K562 (cell line): ENCODE measurements around the gene PLEKHH3. TPM values are rescaled to one million over a fixed set of nuclear protein-coding genes. Genes with fewer than 3 reads are reported as not detected.

Source experiments
- ATAC-seq: fragments of 200-7000 bp; cut with Tn5 transposase; 3 replicates; pipeline ENCODE4 v1.9.1; 2020; ENCODE audit warnings: moderate library complexity
- BruUV-seq: library from RNA; stranded (reverse); fragments of 400-500 nt; replicated peaks from 2 replicates; lab custom pipeline; 2021; lab: Mats Ljungman, UMichigan
- CTCF ChIA-PET: fragments of 300-600 bp; formaldehyde crosslinking; extraction: SDS; loops from one replicate; lab custom pipeline; 2021; ENCODE audit warnings: low intra/inter-chr PET ratio; lab: Yijun Ruan, JAX
- POLR2A ChIA-PET: fragments of 300-600, 350-650 bp; sonication (Branson Sonifier 250); formaldehyde crosslinking; extraction: SDS; loops from one replicate; lab custom pipeline; 2021; ENCODE audit warnings: antibody characterized with exemption, inconsistent platforms; lab: Yijun Ruan, JAX
- DNase-seq, 4 experiments: peaks; one replicate each; pipeline versions ENCODE4 v3.0.0 to v3.0.0-alpha.2; 2011 to 2018; ENCODE audit warnings: low spot score in 3 of 4, mixed read lengths in 3 of 4; ENCODE audit errors: extremely low read depth in 1 of 4
- FAIRE-seq: peaks from 2 replicates; lab custom pipeline; 2011; peaks lifted over from hg19 to GRCh38; lab: Jason Lieb, UNC
- H2AFZ ChIP-seq: 2 replicates; pipeline ENCODE4 v1.6.0; 2011; ENCODE audit warnings: low read depth, low read length, control low read depth, inconsistent platforms
- H3K27ac ChIP-seq: fragments of 200-600 bp; 3 replicates; pipeline ENCODE4 v1.8.0; 2011; ENCODE audit warnings: low read depth, mild to moderate bottlenecking, control low read depth, inconsistent platforms, low read length, moderate library complexity, mixed read lengths; ENCODE audit errors: extremely low read depth
- H3K27me3 ChIP-seq, 2 experiments: fragments of 300-600 bp in 1 of 2; 2 replicates in 1 of 2; 3 replicates in 1 of 2; pipeline versions ENCODE4 v1.6.0 to v1.8.0; 2011; ENCODE audit warnings: inconsistent platforms in 2 of 2, low read length in 2 of 2, mild to moderate bottlenecking in 1 of 2, mixed read lengths in 1 of 2, moderate library complexity in 1 of 2; ENCODE audit not compliant: control insufficient read depth in 2 of 2, insufficient read depth in 2 of 2
- H3K36me3 ChIP-seq: fragments of 300-600 bp; 3 replicates; pipeline ENCODE4 v1.8.0; 2011; ENCODE audit warnings: mild to moderate bottlenecking, low read length, inconsistent platforms; ENCODE audit not compliant: control insufficient read depth, insufficient read depth
- H3K4me1 ChIP-seq, 2 experiments: fragments of 200-600 bp in 1 of 2; replicated peaks in 1 of 2; 2 replicates in 1 of 2; 3 replicates in 1 of 2; pipeline versions ENCODE4 v1.5.1 to v1.8.0; 2011; ENCODE audit warnings: inconsistent platforms in 2 of 2, low read length in 2 of 2, mild to moderate bottlenecking in 1 of 2, mixed read lengths in 1 of 2, moderate library complexity in 1 of 2; ENCODE audit not compliant: control insufficient read depth in 2 of 2, insufficient read depth in 2 of 2
- H3K4me2 ChIP-seq: 2 replicates; pipeline ENCODE4 v1.6.1; 2011; ENCODE audit warnings: low read length, control low read depth, inconsistent platforms, mixed read lengths; ENCODE audit not compliant: insufficient read depth
- H3K4me3 ChIP-seq: fragments of 200-600 bp; sonication (generic), shearing (Covaris generic); 2 replicates; pipeline ENCODE4 v1.5.1; 2016; ENCODE audit warnings: control low read depth, inconsistent platforms
- H3K79me2 ChIP-seq: fragments of 200-600 bp; 3 replicates; pipeline ENCODE4 v1.8.0; 2011; ENCODE audit warnings: low read length, inconsistent platforms; ENCODE audit not compliant: control insufficient read depth, insufficient read depth
- H3K9ac ChIP-seq, 2 experiments: 2 replicates each; pipeline versions ENCODE4 v1.6.0 to v1.6.1; 2011; ENCODE audit warnings: low read depth in 2 of 2, low read length in 2 of 2, control low read depth in 1 of 2, inconsistent platforms in 1 of 2, mild to moderate bottlenecking in 1 of 2, mixed read lengths in 1 of 2; ENCODE audit not compliant: insufficient read depth in 1 of 2
- H3K9me1 ChIP-seq: one replicate; pipeline ENCODE4 v1.6.0; 2011; ENCODE audit warnings: inconsistent platforms, mild to moderate bottlenecking, low read length, moderate library complexity; ENCODE audit not compliant: control insufficient read depth, insufficient read depth
- H3K9me3 ChIP-seq: replicated peaks from 2 replicates; pipeline ENCODE4 v1.5.1; 2011; ENCODE audit warnings: low read depth, low read length, inconsistent platforms; ENCODE audit not compliant: control insufficient read depth, insufficient read depth
- H4K20me1 ChIP-seq: replicated peaks from 2 replicates; pipeline ENCODE4 v1.6.1; 2011; ENCODE audit warnings: low read length, inconsistent platforms, mixed read lengths; ENCODE audit not compliant: control insufficient read depth, insufficient read depth
- BMI1 ChIP-seq: fragments of 150-350 bp; IDR thresholded peaks from 2 replicates; pipeline ENCODE4 v1.6.1; 2014; ENCODE audit warnings: low read length
- BRF1 ChIP-seq: IDR thresholded peaks from 3 replicates; pipeline ENCODE4 v1.6.1; 2011; ENCODE audit warnings: borderline replicate concordance, mild to moderate bottlenecking; ENCODE audit not compliant: insufficient read length; ENCODE audit errors: extremely low read depth
- DEAF1 ChIP-seq: fragments of 450-650 bp; formaldehyde crosslinking; IDR thresholded peaks from 2 replicates; pipeline ENCODE4 v1.4.0; 2020; ENCODE audit warnings: mild to moderate bottlenecking, moderate library complexity
- HDGF ChIP-seq: fragments of 450-650 bp; IDR thresholded peaks from 2 replicates; pipeline ENCODE4 v1.6.1; 2016
- HNRNPUL1 ChIP-seq: fragments of 200-400 bp; formaldehyde crosslinking; IDR thresholded peaks from 2 replicates; pipeline ENCODE4 v1.6.1; 2017; ENCODE audit warnings: low read length
- KLF1 ChIP-seq: fragments of 450-650 bp; IDR thresholded peaks from 2 replicates; pipeline ENCODE4 v1.6.1; 2016; ENCODE audit warnings: missing genetic modification characterization, missing compliant biosample characterization
- MCM5 ChIP-seq: fragments of 450-650 bp; IDR thresholded peaks from 2 replicates; pipeline ENCODE4 v1.6.1; 2016; ENCODE audit warnings: low read depth
- MITF ChIP-seq: IDR thresholded peaks from 2 replicates; pipeline ENCODE4 v1.6.1; 2014; ENCODE audit warnings: antibody characterized with exemption
- NR1H2 ChIP-seq: sonication (generic); formaldehyde crosslinking; IDR thresholded peaks from 2 replicates; pipeline ENCODE4 v1.4.0; 2020; ENCODE audit warnings: mild to moderate bottlenecking, missing genetic modification reagents
- PURB ChIP-seq: sonication (generic); formaldehyde crosslinking; IDR thresholded peaks from 2 replicates; pipeline ENCODE4 v1.9.0; 2021; ENCODE audit warnings: low read depth, mild to moderate bottlenecking, missing genetic modification reagents
- SIN3B ChIP-seq: fragments of 450-650 bp; IDR thresholded peaks from 2 replicates; pipeline ENCODE4 v1.6.1; 2017; ENCODE audit warnings: low read depth, mild to moderate bottlenecking, moderate library complexity
- TAL1 ChIP-seq: fragments of 450-650 bp; IDR thresholded peaks from 2 replicates; pipeline ENCODE4 v1.6.1; 2016; ENCODE audit warnings: mild to moderate bottlenecking
- ZNF217 ChIP-seq: sonication (generic); formaldehyde crosslinking; IDR thresholded peaks from 2 replicates; pipeline ENCODE4 v1.8.0; 2022; ENCODE audit warnings: mild to moderate bottlenecking, missing genetic modification reagents
- ZNF253 ChIP-seq: fragments of 250-450 bp; sonication (Bioruptor Pico); conservative IDR thresholded peaks from 2 replicates; pipeline ENCODE4 v1.6.1; 2021; ENCODE audit warnings: mild to moderate bottlenecking
- ZNF274 ChIP-seq: IDR thresholded peaks from 2 replicates; pipeline ENCODE4 v1.6.1; 2011; ENCODE audit warnings: low read depth, mild to moderate bottlenecking, low read length, moderate library complexity, borderline replicate concordance
- ZNF277 ChIP-seq: fragments of 250-450 bp; sonication (Bioruptor Pico); IDR thresholded peaks from 2 replicates; pipeline ENCODE4 v1.8.0; 2022; ENCODE audit warnings: inconsistent platforms, mild to moderate bottlenecking, moderate library complexity, borderline replicate concordance
- ZNF282 ChIP-seq: sonication (generic); formaldehyde crosslinking; IDR thresholded peaks from 2 replicates; pipeline ENCODE4 v1.8.1; 2023; ENCODE audit warnings: missing genetic modification reagents
- ZNF644 ChIP-seq: fragments of 200-800 bp; sonication (Bioruptor generic); IDR thresholded peaks from 2 replicates; pipeline ENCODE4 v1.6.1; 2016; ENCODE audit warnings: low read depth, missing genetic modification characterization, missing compliant biosample characterization
- WGBS: fragments of 100-300 bp; shearing (Covaris generic); methylation state at CpG from one replicate; pipeline ENCODE4 v1.1.6; 2016; ENCODE audit warnings: low coverage, mixed read lengths; ENCODE audit not compliant: insufficient coverage; ENCODE audit errors: missing lambda C conversion rate; 5-methylcytosine and 5-hydroxymethylcytosine counted together
- in situ Hi-C: fragments of 300-500 bp; cut with MboI; formaldehyde crosslinking; loops from 4 replicates; pipeline ENCODE4 v1.15.0; 2018; ENCODE audit warnings: inconsistent platforms, mixed read lengths
- intact Hi-C: fragments of 100-400 bp; cut with micrococcal nuclease; formaldehyde crosslinking; loops from 2 replicates; pipeline ENCODE4 v1.14.2; 2022
- polyA plus RNA-seq, 8 experiments: library from polyadenylated mRNA; depleted of rRNA in 4 of 8; stranded (reverse) in 5 of 8; unstranded in 3 of 8; fragments of >200 nt; fragmentation: Nextera tagmentation in 2 of 8; fragmentation: Illumina TruSeq in 1 of 8; extraction: Ambion mirVana in 2 of 8; extraction: Trizol in 1 of 8; gene quantifications; 2 replicates each; pipeline versions ENCODE4 v1.2.1 to v1.2.3, GENCODE V29; 2011 to 2014; ENCODE audit warnings: inconsistent platforms in 1 of 8, missing spikeins in 1 of 8
- total RNA-seq, 7 experiments: library from RNA; depleted of rRNA in 6 of 7; stranded (reverse); fragments of >200 nt in 6 of 7; fragmentation: Illumina TruSeq in 2 of 7; extraction: Trizol in 2 of 7; gene quantifications; 2 replicates each; pipeline versions ENCODE4 v1.2.1 to v1.2.3, GENCODE V29; 2011 to 2021; ENCODE audit warnings: low replicate concordance in 1 of 7

Gene PLEKHH3
- total and polyA plus RNA-seq, 9 of the 15 experiments (the other 6 are each of a cell fraction or from before 2014, with no cell fraction given): 0.58 to 34.5 (median 5.0) TPM

DNA sequence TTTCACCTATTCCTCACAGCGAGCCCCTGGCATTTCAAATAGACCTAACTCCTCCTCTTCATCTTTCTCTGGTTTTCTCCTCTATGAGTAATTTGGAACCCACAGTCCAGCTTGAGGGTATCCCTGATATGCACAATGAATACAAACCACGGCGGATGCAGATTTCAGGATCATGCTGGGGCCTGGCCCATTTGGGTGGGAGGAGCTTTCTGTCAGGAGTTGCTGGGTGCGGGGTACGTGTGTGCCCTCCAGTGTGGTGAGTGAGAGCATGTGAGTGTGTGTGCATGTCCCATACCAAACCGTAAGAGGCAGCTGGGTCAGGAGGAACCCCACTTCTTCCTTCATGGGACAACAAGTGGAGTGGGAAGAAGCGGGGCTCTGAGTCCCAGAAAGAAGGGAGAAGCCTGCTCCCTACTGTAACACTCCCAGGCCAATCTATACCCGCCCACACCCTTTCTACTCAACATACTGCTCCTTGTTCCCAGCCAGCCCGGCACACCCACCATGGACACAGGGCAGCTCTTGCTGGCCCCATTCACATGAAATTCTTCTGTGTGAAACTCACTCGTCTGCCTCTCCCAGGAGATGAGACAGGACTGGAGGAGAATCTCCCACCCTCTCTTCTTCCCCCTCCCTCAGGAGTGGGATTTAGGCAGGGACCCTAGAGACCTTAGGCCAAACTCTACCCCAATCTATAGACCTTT lies 23.9 kb upstream of the PLEKHH3 start:
- no peak overlapping the region for H3K27ac ChIP-seq
- ChIA-PET POLR2A (interaction anchor here (0.6 to 2.5 kb wide), 4 partner anchors 10 to 298 kb away, joined by 3 to 11 read pairs (median 4); no protein-coding TSS in a partner anchor), CTCF (no interaction called here)
- peaks cover 43% of the 10 kb centered on the region for H3K36me3 ChIP-seq
- H3K9me3 ChIP-seq: no peaks in the 10 kb centered on the region
- H3K9me1 ChIP-seq: no peaks in the 10 kb centered on the region
- in situ Hi-C loops: no loop called here
- no peak overlapping the region for H3K4me2 ChIP-seq
- H4K20me1 ChIP-seq: no peaks in the 10 kb centered on the region
- intact Hi-C loops: no loop called here
- H3K9ac ChIP-seq: peak overlapping the region in 1 of 2 experiments; percentile 14; a peak in 1 of 4 replicates
- DNase-seq (no peak), FAIRE-seq (no peak)
- H3K79me2 ChIP-seq: no peaks in the 10 kb centered on the region
- no peak overlapping the region for H2AFZ ChIP-seq
- BruUV-seq: no TSS peak
- H3K4me3 ChIP-seq: no peak overlapping the region
- TF ChIP-seq ZNF282: no peak
- no peak for TF ChIP-seq BRF1
- TF ChIP-seq ZNF253: no peak
- TF ChIP-seq ZNF644 (tag): no peak
- no peak for TF ChIP-seq MCM5
- no peak for TF ChIP-seq HNRNPUL1
- no peak for TF ChIP-seq ZNF274
- TF ChIP-seq DEAF1 (CRISPR knock-in tag): no peak
- no peak for TF ChIP-seq HDGF
- no peak for TF ChIP-seq KLF1 (tag)
- TF ChIP-seq TAL1: no peak
- TF ChIP-seq BMI1: no peak
- TF ChIP-seq NR1H2 (CRISPR knock-in tag): no peak
- TF ChIP-seq PURB (CRISPR knock-in tag): no peak
- TF ChIP-seq ZNF217 (CRISPR knock-in tag): no peak
- TF ChIP-seq MITF: no peak
- TF ChIP-seq ZNF277 (CRISPR knock-in tag): no peak
- no peak for TF ChIP-seq SIN3B
- TF ChIP-seq, all 486 proteins: peak for 0
- 72% methylated on average over 9 of the region's 10 CpGs for WGBS
- ATAC-seq: no peak
- Histone ChIP-seq H3K27me3 (no peaks in the 10 kb centered on the region), H3K4me1 (peaks cover 28 to 30% of the 10 kb centered on the region in 2 experiments)
